Stimulated activated CD8-positive, alpha-beta memory T cell treated with anti-CD3 and anti-CD28 coated beads, Interleukin-12 subunit alpha, Interleukin-12 subunit beta, amount 100 ng/mL, for 1 hour (primary cell): ENCODE data around the gene ANAPC16.
"Not testable (repeated sequence)": the region's sequence is repeated elsewhere in the genome, so short reads cannot be mapped to it uniquely, and the experiment has no call there.

Experiments
- DNase-seq: peaks from one replicate; pipeline ENCODE4 v3.0.0-alpha.2; 2020; ENCODE audit warnings: low read depth

The ANAPC16 gene

DNA sequence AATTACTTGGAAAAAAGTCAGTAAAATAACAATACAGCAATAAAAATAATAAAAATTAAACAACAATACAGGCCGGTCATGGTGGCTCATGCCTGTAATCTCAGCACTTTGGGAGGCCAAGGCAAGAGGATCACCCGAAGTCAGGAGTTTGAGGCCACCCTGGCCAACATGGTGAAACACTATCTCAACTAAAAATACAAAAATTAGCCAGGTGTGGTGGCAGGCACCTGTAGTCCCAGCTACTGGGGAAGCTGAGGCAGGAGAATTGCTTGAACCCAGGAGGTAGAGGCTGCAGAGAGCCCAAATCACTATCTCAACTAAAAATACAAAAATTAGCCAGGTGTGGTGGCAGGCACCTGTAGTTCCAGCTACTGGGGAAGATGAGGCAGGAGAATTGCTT is 4.0 kb upstream of the ANAPC16 start:
- not testable (repeated sequence) for DNase-seq

DNA sequence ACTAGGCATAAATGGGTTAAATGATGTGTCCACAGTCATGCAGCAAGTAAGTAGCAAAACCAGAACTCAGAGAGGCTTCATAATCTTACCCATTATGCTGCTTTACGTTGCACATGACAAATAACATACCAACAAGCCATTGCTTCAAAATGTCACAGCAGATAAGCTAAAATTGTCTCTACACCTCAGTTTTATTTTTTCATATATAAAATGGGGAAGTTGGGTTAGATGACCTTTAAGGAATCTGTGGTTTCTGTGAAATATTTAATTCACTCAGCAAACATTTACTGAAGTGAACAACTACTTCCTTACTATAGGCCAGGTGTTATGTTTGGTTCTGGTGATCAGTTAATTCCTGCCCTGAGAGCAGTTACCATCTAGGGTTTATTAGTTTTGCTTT is 2.5 kb downstream of the ANAPC16 start:
- DNase-seq, result no peak

DNA sequence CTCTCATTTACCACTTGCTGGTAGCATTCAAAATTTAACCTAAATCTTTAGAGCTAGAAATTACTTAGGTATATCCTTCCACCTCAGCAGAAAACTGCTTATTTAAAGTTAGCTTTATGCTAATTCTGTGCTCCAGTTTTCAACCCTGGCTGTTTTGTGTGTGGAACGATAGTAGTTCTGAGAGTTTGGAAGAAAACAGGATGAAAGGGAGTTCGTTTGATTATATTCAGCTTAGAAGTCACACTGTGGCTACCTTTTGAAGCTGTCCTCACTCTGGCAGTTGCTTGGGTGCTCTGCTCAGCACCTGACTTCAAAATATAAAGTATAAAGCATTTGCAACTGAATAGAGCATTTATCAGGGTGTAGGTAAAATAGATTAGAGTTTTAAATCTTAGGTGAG is 2.9 kb downstream of the ANAPC16 start:
- no peak for DNase-seq

- no peak for DNase-seq
Measured at GRCh38 chr10:72219235-72219814, 3.5 kb downstream of the ANAPC16 start.

GRCh38 chr10:72220637-72221036 is 4.8 kb downstream of the ANAPC16 start:
- no peak for DNase-seq

- DNase-seq, result no peak
Measured at GRCh38 chr10:72221278-72221677, 5.5 kb downstream of the ANAPC16 start.

GRCh38 chr10:72223743-72224101 is 7.9 kb downstream of the ANAPC16 start:
- no peak for DNase-seq

- DNase-seq, result not testable (repeated sequence)
Measured at GRCh38 chr10:72224191-72224590, 8.4 kb downstream of the ANAPC16 start.

DNA sequence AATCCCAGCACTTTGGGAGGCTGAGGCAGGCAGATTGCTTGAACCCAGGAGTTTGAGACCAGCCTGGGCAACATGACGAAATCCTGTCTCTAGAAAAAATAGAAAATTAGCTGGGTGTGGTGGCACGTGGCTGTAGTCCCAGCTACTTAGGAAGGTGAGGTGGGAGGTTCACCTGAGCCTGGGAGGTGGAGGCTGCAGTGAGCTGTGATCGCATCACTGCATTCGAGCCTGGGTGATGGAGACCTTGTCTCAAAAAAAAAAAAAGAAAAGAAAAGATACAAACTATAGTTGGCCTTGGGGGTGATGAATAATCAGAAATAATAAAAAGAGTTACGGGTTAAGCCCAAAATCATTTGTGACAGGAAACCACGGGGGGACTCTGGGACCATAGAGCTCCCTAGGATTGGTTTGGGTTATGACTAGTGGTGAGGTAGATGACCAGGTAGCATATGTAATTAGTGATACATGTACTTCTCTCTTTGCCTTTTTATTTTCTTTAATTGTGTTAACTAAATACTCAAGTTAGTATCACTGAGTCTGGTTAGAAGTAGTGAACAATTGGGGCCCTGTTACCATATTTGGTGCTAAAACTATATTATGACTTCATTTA is 10.7 kb downstream of the ANAPC16 start:
- DNase-seq, result no peak

DNA sequence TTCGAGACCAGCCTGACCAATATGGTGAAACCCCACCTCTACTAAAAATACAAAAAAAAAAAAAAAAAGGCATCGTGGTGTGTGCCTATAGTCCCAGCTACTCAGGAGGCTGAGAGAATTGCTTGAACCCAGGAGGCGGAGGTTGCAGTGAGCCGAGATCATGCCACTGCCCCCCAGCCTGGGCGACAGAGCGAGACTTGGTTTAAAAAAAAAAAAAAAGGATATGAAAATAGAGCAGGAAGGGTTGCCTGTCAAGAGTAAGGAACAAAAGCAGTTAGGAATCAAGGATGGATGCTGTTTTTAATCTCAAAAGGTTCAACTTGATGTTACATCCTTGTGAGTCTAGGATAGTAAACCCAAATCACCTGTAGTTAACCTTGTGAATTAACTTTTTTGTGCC is 12.0 kb downstream of the ANAPC16 start:
- DNase-seq, result no peak

- DNase-seq, result no peak
Measured at GRCh38 chr10:72228318-72228751, 12.5 kb downstream of the ANAPC16 start.

DNA sequence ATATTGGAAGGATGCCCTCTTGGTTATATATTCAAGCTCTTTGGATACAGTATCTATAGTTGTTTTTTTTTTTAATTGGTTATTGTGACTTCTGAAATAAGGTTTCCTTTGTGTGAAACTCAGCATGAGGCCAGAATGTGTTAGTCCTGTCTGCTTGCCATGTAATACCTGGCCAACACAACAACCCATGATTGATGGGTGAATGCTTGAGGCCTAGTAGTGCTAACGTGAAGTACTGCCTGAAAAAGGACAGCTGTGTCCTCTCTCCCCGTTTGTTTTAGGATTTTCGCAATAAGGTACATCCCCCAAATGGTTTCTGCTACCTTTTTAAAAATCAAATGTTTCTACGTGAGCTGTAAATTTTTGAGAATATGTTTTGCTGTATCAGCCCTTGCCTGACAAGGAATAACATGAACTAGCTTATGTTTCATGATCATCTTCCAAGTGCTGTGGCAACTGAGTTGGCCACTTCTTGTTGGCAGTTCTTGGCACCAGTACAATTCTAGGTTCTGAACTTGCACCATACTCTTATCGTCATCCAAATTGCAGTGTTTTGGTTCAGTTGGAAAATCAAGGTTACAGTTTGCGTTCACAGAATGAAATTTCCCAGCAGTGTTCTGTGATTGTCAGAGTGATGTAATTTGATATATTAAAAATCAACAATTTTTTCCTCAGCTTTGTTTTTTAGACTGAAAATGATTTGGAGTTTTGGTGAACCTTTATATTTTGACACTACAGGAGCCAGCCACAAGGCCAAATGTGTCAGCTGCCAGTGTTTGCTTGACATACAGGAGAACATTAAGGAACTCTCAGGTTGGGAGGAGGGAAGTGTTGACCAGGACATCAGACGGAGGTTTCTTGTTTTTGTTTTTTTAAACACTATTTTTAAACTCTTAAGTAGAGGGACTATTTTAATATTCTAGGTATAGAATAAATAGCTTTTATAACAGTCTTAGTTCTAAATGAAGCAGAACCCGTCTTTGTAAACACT is 13.7 kb downstream of the ANAPC16 start:
- DNase-seq, result no peak

GRCh38 chr10:72233621-72234020 is 17.8 kb downstream of the ANAPC16 start:
- no peak for DNase-seq

- no peak for DNase-seq
Measured at GRCh38 chr10:72234560-72235095, 18.8 kb downstream of the ANAPC16 start.

DNA sequence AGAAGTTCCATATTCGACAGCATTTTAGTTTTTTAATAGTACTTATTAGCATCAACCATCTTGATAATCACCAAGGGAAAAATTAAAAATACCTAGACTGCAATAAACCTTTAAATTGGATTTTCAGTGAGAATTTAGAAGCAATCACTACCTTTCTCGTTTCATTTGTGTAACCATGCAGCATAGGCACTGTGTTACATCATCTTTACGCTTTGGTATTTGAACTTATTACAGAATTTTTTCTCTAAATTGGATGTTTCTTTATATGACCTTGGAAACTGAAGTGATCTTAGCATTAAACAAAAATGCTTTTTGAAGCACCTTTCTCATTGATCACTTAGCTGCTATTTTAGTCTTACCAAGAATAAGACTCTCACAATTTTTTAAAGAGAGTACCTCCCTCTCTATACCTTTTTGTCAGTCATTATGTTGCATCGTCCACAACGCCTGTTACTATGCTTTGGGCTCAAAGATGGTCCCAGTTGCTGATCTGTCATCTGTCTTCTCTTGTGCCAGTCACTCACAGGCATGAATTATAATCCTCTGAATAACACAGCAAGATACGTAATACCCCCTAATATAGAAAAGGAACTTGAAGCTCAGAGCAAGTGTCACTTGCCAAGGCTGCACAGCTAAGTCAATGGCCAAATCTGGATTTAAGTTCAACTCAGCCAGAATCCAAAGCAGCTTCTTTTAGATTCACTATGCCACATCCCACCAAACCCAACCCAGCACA is 19.9 kb downstream of the ANAPC16 start:
- DNase-seq, result no peak

GRCh38 chr10:72238392-72239175 is 22.8 kb downstream of the ANAPC16 start:
- DNase-seq, result no peak

DNA sequence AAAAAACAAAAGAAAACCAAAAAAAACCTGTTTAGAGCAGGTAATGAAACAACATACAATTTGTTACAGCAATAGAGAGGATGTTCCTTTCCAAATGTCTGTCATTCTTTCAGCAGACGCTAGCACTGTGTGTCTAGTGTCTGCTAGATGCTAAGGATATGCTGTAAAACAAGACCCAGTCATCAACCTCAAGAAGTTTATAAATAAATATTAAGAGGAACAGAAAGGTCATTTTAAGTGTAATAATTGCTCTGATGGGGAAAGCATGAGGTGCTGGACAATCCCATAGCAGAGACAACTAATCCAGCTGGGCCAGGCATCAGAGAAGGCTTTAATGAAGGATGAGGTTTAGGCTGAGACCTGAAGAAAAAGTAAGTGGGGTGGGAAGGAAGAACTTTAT is 23.6 kb downstream of the ANAPC16 start:
- no peak for DNase-seq

DNA sequence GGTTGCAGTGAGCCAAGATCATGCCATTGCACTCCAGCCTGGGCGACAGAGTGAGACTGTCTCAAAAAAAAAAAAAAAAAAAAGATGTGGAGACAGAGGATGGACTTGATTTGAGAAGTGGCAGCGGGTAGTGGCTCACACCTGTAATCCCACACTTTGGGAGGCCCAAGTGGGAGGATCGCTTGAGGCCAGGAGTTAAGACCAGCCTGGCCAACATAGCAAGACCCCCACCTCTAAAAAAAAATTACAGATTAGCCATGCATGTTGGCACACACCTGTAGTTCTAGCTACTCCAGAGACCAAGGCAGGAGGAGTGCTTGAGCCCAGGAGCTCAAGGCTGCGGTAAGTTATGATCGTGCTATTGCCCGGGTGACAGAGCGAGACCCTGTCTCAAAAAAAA is 24.6 kb downstream of the ANAPC16 start:
- DNase-seq, result no peak

DNA sequence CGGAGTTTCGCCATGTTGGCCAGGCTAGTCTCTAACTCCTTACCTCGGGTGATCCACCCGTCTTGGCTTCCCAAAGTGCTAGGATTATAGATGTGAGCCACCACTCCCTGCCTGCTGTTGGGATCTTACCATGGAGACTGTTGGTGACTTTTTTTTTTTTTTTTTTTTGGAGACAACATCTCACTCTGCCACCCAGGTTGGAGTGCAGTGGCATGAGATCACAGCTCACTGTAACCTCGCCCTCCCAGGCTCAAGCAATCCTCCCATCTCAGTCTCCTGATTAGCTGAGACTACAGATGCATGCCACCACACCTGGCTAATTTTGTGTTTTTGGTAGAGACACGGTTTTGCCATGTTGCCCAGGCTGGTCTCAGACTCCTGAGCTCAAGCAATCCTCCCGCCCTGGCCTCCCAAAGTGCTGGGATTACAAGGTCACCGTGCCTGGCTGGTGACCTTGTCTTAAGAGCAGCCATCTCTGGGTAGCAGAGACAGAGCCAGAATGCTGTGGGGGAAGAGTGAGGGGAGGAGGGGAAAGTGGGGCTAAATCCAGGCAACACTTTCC is 26.0 kb downstream of the ANAPC16 start:
- DNase-seq, result no peak

DNA sequence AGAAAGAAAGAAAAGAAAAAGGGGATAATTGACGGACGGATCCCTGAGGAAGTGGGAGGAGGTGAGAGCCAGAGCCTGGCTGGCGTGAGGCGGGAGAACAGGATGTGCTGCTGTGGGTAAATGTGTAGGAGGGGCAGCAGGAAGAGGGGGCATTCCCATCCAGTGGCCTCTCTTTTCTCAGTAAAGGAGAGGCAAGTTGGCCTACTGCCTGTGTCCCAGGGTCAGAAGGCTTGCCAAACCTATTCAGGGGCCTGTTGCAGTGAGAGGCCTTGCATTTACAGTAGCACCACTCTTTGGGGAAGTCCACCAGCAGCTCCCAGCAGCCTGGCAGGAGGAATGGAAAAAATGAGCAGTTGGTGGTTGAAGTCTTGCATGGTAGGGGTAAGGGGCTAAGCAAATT is 26.9 kb downstream of the ANAPC16 start:
- no peak for DNase-seq
